K562 (cell line): Measurements from ENCODE around the gene HCN3. TPM values are rescaled to one million over a fixed set of nuclear protein-coding genes. Genes with fewer than 3 reads are reported as not detected.

ENCODE experiments used
- ATAC-seq: fragments of 200-7000 bp; cut with Tn5 transposase; 3 replicates; pipeline ENCODE4 v1.9.1; 2020; ENCODE audit warnings: moderate library complexity
- BruUV-seq: library from RNA; stranded (reverse); fragments of 400-500 nt; replicated peaks from 2 replicates; lab custom pipeline; 2021; lab: Mats Ljungman, UMichigan
- CTCF ChIA-PET: fragments of 300-600 bp; formaldehyde crosslinking; extraction: SDS; loops from one replicate; lab custom pipeline; 2021; ENCODE audit warnings: low intra/inter-chr PET ratio; lab: Yijun Ruan, JAX
- POLR2A ChIA-PET: fragments of 300-600, 350-650 bp; sonication (Branson Sonifier 250); formaldehyde crosslinking; extraction: SDS; loops from one replicate; lab custom pipeline; 2021; ENCODE audit warnings: antibody characterized with exemption, inconsistent platforms; lab: Yijun Ruan, JAX
- DNase-seq, 4 experiments: peaks; one replicate each; pipeline versions ENCODE4 v3.0.0 to v3.0.0-alpha.2; 2011 to 2018; ENCODE audit warnings: low spot score in 3 of 4, mixed read lengths in 3 of 4; ENCODE audit errors: extremely low read depth in 1 of 4
- FAIRE-seq: peaks from 2 replicates; lab custom pipeline; 2011; peaks lifted over from hg19 to GRCh38; lab: Jason Lieb, UNC
- H2AFZ ChIP-seq: 2 replicates; pipeline ENCODE4 v1.6.0; 2011; ENCODE audit warnings: low read depth, low read length, control low read depth, inconsistent platforms
- H3K27ac ChIP-seq: fragments of 200-600 bp; 3 replicates; pipeline ENCODE4 v1.8.0; 2011; ENCODE audit warnings: low read depth, mild to moderate bottlenecking, control low read depth, inconsistent platforms, low read length, moderate library complexity, mixed read lengths; ENCODE audit errors: extremely low read depth
- H3K27me3 ChIP-seq, 2 experiments: fragments of 300-600 bp in 1 of 2; 2 replicates in 1 of 2; 3 replicates in 1 of 2; pipeline versions ENCODE4 v1.6.0 to v1.8.0; 2011; ENCODE audit warnings: inconsistent platforms in 2 of 2, low read length in 2 of 2, mild to moderate bottlenecking in 1 of 2, mixed read lengths in 1 of 2, moderate library complexity in 1 of 2; ENCODE audit not compliant: control insufficient read depth in 2 of 2, insufficient read depth in 2 of 2
- H3K36me3 ChIP-seq: fragments of 300-600 bp; 3 replicates; pipeline ENCODE4 v1.8.0; 2011; ENCODE audit warnings: mild to moderate bottlenecking, low read length, inconsistent platforms; ENCODE audit not compliant: control insufficient read depth, insufficient read depth
- H3K4me1 ChIP-seq, 2 experiments: fragments of 200-600 bp in 1 of 2; replicated peaks in 1 of 2; 2 replicates in 1 of 2; 3 replicates in 1 of 2; pipeline versions ENCODE4 v1.5.1 to v1.8.0; 2011; ENCODE audit warnings: inconsistent platforms in 2 of 2, low read length in 2 of 2, mild to moderate bottlenecking in 1 of 2, mixed read lengths in 1 of 2, moderate library complexity in 1 of 2; ENCODE audit not compliant: control insufficient read depth in 2 of 2, insufficient read depth in 2 of 2
- H3K4me2 ChIP-seq: 2 replicates; pipeline ENCODE4 v1.6.1; 2011; ENCODE audit warnings: low read length, control low read depth, inconsistent platforms, mixed read lengths; ENCODE audit not compliant: insufficient read depth
- H3K4me3 ChIP-seq: fragments of 200-600 bp; sonication (generic), shearing (Covaris generic); 2 replicates; pipeline ENCODE4 v1.5.1; 2016; ENCODE audit warnings: control low read depth, inconsistent platforms
- H3K79me2 ChIP-seq: fragments of 200-600 bp; 3 replicates; pipeline ENCODE4 v1.8.0; 2011; ENCODE audit warnings: low read length, inconsistent platforms; ENCODE audit not compliant: control insufficient read depth, insufficient read depth
- H3K9ac ChIP-seq, 2 experiments: 2 replicates each; pipeline versions ENCODE4 v1.6.0 to v1.6.1; 2011; ENCODE audit warnings: low read depth in 2 of 2, low read length in 2 of 2, control low read depth in 1 of 2, inconsistent platforms in 1 of 2, mild to moderate bottlenecking in 1 of 2, mixed read lengths in 1 of 2; ENCODE audit not compliant: insufficient read depth in 1 of 2
- H3K9me1 ChIP-seq: one replicate; pipeline ENCODE4 v1.6.0; 2011; ENCODE audit warnings: inconsistent platforms, mild to moderate bottlenecking, low read length, moderate library complexity; ENCODE audit not compliant: control insufficient read depth, insufficient read depth
- H3K9me3 ChIP-seq: replicated peaks from 2 replicates; pipeline ENCODE4 v1.5.1; 2011; ENCODE audit warnings: low read depth, low read length, inconsistent platforms; ENCODE audit not compliant: control insufficient read depth, insufficient read depth
- H4K20me1 ChIP-seq: replicated peaks from 2 replicates; pipeline ENCODE4 v1.6.1; 2011; ENCODE audit warnings: low read length, inconsistent platforms, mixed read lengths; ENCODE audit not compliant: control insufficient read depth, insufficient read depth
- GABPB1 ChIP-seq: sonication (generic); formaldehyde crosslinking; IDR thresholded peaks from 2 replicates; pipeline ENCODE4 v1.8.0; 2022; ENCODE audit warnings: mild to moderate bottlenecking, missing genetic modification reagents
- HDAC8 ChIP-seq: fragments of 450-650 bp; IDR thresholded peaks from 2 replicates; pipeline ENCODE4 v1.6.1; 2016; ENCODE audit warnings: mild to moderate bottlenecking, missing genetic modification characterization, moderate library complexity, missing compliant biosample characterization
- IRF1 ChIP-seq: sonication (generic); formaldehyde crosslinking; IDR thresholded peaks from 2 replicates; pipeline ENCODE4 v1.8.0; 2022; ENCODE audit warnings: missing genetic modification reagents, mild to moderate bottlenecking, borderline replicate concordance
- MXI1 ChIP-seq: IDR thresholded peaks from 2 replicates; pipeline ENCODE4 v1.6.1; 2011; ENCODE audit warnings: low read depth, mild to moderate bottlenecking, improper control_type of control experiment, low read length
- MYNN ChIP-seq, 2 experiments: sonication (generic); formaldehyde crosslinking in 1 of 2; IDR thresholded peaks; 2 replicates each; pipeline versions ENCODE4 v1.5.0 to v1.6.1; 2016 to 2020; ENCODE audit warnings: antibody characterized with exemption in 1 of 2, missing genetic modification reagents in 1 of 2
- PYGO2 ChIP-seq: fragments of 450-650 bp; IDR thresholded peaks from 2 replicates; pipeline ENCODE4 v1.6.1; 2016; ENCODE audit warnings: mild to moderate bottlenecking, missing genetic modification characterization, moderate library complexity, missing compliant biosample characterization
- USF2 ChIP-seq: sonication (generic); formaldehyde crosslinking; IDR thresholded peaks from 2 replicates; pipeline ENCODE4 v1.5.0; 2020; ENCODE audit warnings: missing genetic modification reagents
- ZNF263 ChIP-seq: sonication (generic); formaldehyde crosslinking; IDR thresholded peaks from 2 replicates; pipeline ENCODE4 v1.8.0; 2022; ENCODE audit warnings: mild to moderate bottlenecking, missing genetic modification reagents, borderline replicate concordance
- WGBS: fragments of 100-300 bp; shearing (Covaris generic); methylation state at CpG from one replicate; pipeline ENCODE4 v1.1.6; 2016; ENCODE audit warnings: low coverage, mixed read lengths; ENCODE audit not compliant: insufficient coverage; ENCODE audit errors: missing lambda C conversion rate; 5-methylcytosine and 5-hydroxymethylcytosine counted together
- in situ Hi-C: fragments of 300-500 bp; cut with MboI; formaldehyde crosslinking; loops from 4 replicates; pipeline ENCODE4 v1.15.0; 2018; ENCODE audit warnings: inconsistent platforms, mixed read lengths
- intact Hi-C: fragments of 100-400 bp; cut with micrococcal nuclease; formaldehyde crosslinking; loops from 2 replicates; pipeline ENCODE4 v1.14.2; 2022
- polyA plus RNA-seq, 8 experiments: library from polyadenylated mRNA; depleted of rRNA in 4 of 8; stranded (reverse) in 5 of 8; unstranded in 3 of 8; fragments of >200 nt; fragmentation: Nextera tagmentation in 2 of 8; fragmentation: Illumina TruSeq in 1 of 8; extraction: Ambion mirVana in 2 of 8; extraction: Trizol in 1 of 8; gene quantifications; 2 replicates each; pipeline versions ENCODE4 v1.2.1 to v1.2.3, GENCODE V29; 2011 to 2014; ENCODE audit warnings: inconsistent platforms in 1 of 8, missing spikeins in 1 of 8
- total RNA-seq, 7 experiments: library from RNA; depleted of rRNA in 6 of 7; stranded (reverse); fragments of >200 nt in 6 of 7; fragmentation: Illumina TruSeq in 2 of 7; extraction: Trizol in 2 of 7; gene quantifications; 2 replicates each; pipeline versions ENCODE4 v1.2.1 to v1.2.3, GENCODE V29; 2011 to 2021; ENCODE audit warnings: low replicate concordance in 1 of 7
- TF ChIP-seq, protein P1 (sequence below): fragments of 450-650 bp; IDR thresholded peaks from 2 replicates; pipeline ENCODE4 v1.6.1; 2016; ENCODE audit warnings: low read depth

HCN3 gene
- total and polyA plus RNA-seq, 9 of the 15 experiments (the other 6 are each of a cell fraction or from before 2014, with no cell fraction given), result 0.91 to 9.7 (median 3.9) TPM

DNA sequence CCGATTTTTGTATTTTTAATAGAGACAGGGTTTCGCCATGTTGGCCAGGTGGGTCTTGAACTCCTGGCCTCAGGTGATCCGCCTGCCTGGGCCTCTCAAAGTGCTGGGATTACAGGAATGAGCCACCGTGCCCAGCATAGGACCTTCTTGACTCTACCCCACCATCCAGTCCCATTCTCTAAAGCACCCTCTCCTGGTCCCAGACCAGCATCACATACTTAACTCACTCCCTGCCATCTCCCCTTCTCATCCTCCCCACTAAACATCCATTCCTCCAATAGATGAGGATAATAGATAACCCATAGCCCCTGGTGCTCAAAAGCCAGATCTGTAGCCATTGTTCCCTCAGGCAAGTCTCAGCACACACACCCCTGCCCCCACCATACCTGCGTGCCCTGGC lies 24.1 kb upstream of the HCN3 start:
- H3K4me3 ChIP-seq, result peak overlapping the region; percentile 58; the same call in 1 of the 2 replicates
- intact Hi-C loops, result loop anchor here (5.0 to 10.0 kb wide), 2 partner anchors 252 to 339 kb away; no protein-coding TSS in a partner anchor
- no peak overlapping the region for H2AFZ ChIP-seq
- H3K36me3 ChIP-seq, result peaks cover 38% of the 10 kb centered on the region; the same call in 2 of the 3 replicates
- POLR2A ChIA-PET, result interaction anchor here (3.4 kb wide), 1 partner anchor 8 kb away, joined by 29 read pairs; the partner anchor contains the start of gene SCAMP3
- no peaks in the 10 kb centered on the region for H3K9me1 ChIP-seq
- no peak overlapping the region; the same call in 2 of the 3 replicates for H3K27ac ChIP-seq
- peak overlapping the region in 1 of 2 experiments; percentile 97; a peak in 3 of 4 replicates for H3K9ac ChIP-seq
- FAIRE-seq (no peak), ATAC-seq (no peak), DNase-seq (no peak)
- in situ Hi-C loops, result loop anchor here (10.0 kb wide), 1 partner anchor 342 kb away; no protein-coding TSS in a partner anchor
- no peaks in the 10 kb centered on the region for H4K20me1 ChIP-seq
- 81% methylated on average over 5 of the region's 5 CpGs for WGBS
- CTCF ChIA-PET, result interaction anchor here (0.6 to 1.2 kb wide), 2 partner anchors 57 to 70 kb away, joined by 4 read pairs; no protein-coding TSS in a partner anchor
- TSS peak; percentile 17 for BruUV-seq
- no peaks in the 10 kb centered on the region for H3K27me3 ChIP-seq
- H3K79me2 ChIP-seq, result peaks cover 18% of the 10 kb centered on the region
- no peaks in the 10 kb centered on the region for H3K9me3 ChIP-seq
- H3K4me2 ChIP-seq, result peak overlapping the region; percentile 81
- peaks cover 25 to 48% of the 10 kb centered on the region in 2 experiments for H3K4me1 ChIP-seq
- no peak for TF ChIP-seq GABPB1
- no peak for TF ChIP-seq USF2 (CRISPR knock-in tag)
- TF ChIP-seq MXI1, result no peak
- no peak for TF ChIP-seq PYGO2 (tag)
- no peak for TF ChIP-seq IRF1 (CRISPR knock-in tag)
- TF ChIP-seq, protein P1, sequence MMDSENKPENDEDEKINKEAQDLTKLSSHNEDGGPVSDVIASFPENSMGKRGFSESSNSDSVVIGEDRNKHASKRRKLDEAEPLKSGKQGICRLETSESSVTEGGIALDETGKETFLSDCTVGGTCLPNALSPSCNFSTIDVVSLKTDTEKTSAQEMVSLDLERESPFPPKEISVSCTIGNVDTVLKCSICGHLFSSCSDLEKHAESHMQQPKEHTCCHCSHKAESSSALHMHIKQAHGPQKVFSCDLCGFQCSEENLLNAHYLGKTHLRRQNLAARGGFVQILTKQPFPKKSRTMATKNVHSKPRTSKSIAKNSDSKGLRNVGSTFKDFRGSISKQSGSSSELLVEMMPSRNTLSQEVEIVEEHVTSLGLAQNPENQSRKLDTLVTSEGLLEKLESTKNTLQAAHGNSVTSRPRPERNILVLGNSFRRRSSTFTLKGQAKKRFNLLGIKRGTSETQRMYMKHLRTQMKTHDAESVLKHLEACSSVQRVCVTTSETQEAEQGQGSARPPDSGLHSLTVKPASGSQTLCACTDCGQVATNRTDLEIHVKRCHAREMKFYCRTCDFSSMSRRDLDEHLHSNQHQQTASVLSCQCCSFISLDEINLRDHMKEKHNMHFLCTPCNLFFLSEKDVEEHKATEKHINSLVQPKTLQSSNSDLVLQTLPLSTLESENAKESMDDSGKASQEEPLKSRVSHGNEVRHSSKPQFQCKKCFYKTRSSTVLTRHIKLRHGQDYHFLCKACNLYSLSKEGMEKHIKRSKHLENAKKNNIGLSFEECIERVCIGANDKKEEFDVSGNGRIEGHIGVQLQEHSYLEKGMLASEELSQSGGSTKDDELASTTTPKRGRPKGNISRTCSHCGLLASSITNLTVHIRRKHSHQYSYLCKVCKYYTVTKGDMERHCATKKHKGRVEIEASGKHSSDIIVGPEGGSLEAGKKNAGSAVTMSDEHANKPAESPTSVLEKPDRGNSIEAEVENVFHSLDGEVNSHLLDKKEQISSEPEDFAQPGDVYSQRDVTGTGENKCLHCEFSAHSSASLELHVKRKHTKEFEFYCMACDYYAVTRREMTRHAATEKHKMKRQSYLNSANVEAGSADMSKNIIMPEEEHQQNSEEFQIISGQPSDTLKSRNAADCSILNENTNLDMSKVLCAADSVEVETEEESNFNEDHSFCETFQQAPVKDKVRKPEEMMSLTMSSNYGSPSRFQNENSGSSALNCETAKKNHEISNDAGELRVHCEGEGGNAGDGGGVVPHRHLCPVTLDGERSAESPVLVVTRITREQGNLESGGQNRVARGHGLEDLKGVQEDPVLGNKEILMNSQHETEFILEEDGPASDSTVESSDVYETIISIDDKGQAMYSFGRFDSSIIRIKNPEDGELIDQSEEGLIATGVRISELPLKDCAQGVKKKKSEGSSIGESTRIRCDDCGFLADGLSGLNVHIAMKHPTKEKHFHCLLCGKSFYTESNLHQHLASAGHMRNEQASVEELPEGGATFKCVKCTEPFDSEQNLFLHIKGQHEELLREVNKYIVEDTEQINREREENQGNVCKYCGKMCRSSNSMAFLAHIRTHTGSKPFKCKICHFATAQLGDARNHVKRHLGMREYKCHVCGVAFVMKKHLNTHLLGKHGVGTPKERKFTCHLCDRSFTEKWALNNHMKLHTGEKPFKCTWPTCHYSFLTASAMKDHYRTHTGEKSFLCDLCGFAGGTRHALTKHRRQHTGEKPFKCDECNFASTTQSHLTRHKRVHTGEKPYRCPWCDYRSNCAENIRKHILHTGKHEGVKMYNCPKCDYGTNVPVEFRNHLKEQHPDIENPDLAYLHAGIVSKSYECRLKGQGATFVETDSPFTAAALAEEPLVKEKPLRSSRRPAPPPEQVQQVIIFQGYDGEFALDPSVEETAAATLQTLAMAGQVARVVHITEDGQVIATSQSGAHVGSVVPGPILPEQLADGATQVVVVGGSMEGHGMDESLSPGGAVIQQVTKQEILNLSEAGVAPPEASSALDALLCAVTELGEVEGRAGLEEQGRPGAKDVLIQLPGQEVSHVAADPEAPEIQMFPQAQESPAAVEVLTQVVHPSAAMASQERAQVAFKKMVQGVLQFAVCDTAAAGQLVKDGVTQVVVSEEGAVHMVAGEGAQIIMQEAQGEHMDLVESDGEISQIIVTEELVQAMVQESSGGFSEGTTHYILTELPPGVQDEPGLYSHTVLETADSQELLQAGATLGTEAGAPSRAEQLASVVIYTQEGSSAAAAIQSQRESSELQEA, result no peak
- no peak for TF ChIP-seq HDAC8 (tag)
- no peak for TF ChIP-seq MYNN (IDR thresholded peaks at IDR 0.05)
- no peak for TF ChIP-seq MYNN (CRISPR knock-in tag; IDR thresholded peaks at IDR 0.05)
- no peak for TF ChIP-seq ZNF263 (CRISPR knock-in tag)
